Measurements from ENCODE around the gene NDFIP1. TPM values are rescaled to one million over a fixed set of nuclear protein-coding genes. Genes with fewer than 3 reads are reported as not detected.
"Not testable (repeated sequence)": the region's sequence is repeated elsewhere in the genome, so short reads cannot be mapped to it uniquely, and the experiment has no call there.

Gene NDFIP1
- total RNA-seq, 1 donor from 2014 or later = 46.7 TPM

GRCh38 chr5:142183561-142183960, 75.0 kb downstream of the NDFIP1 start:
- no peak for DNase-seq (ENCODE audit: low spot score)
- ATAC-seq = no peak

DNA sequence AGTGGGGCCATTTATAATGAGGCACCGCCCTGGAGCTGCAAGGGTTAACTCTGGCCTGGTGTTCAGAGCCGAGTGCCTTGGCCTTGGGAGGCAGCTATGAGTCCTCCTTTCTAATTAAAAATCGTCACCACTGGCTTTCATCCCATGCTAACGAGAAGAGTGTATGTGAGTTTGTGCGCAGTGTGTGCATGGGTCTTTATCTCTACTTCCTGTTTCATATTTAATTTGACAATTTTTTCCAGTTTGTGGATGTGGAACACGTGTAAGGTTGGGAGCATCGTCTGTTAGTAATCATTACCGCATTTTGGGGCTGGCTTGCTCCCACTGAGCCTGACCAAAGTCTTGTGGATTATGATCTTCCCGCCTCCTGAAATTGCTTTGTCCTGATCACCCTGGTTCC, 76.4 kb downstream of the NDFIP1 start:
- DNase-seq (ENCODE audit: low spot score) (no peak), ATAC-seq (peak; percentile 17)

- no peak for ATAC-seq
- DNase-seq (ENCODE audit: low spot score) = no peak
Observed at GRCh38 chr5:142186514-142186856, 77.9 kb downstream of the NDFIP1 start.

- ATAC-seq (peak; percentile 58), DNase-seq (ENCODE audit: low spot score) (no peak)
Observed at GRCh38 chr5:142186857-142187594, 78.4 kb downstream of the NDFIP1 start.

DNA sequence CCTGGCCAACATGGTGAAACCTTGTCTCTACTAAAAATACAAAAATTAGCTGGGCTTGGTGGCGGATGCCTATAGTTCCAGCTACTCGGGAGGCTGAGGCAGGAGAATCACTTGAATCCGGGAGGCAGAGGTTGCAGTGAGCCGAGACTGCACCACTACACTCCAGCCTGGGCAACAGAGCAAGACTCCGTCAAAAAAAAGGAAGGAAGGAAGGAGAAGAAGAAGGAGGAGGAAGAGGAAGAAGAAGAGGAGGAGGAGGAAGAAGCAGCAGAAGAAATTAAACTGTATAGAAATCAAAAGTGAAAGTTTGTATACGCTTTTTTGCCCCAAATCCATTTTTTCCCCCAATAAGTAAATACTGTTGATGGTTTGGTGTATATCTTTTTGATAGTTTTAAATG, 80.1 kb downstream of the NDFIP1 start:
- DNase-seq (ENCODE audit: low spot score); ATAC-seq: not testable (repeated sequence)

GRCh38 chr5:142189813-142190212, 81.2 kb downstream of the NDFIP1 start:
- ATAC-seq (no peak), DNase-seq (ENCODE audit: low spot score) (no peak)

GRCh38 chr5:142191776-142192175, 83.2 kb downstream of the NDFIP1 start:
- no peak for DNase-seq (ENCODE audit: low spot score)
- ATAC-seq = no peak

GRCh38 chr5:142192286-142193113, 83.9 kb downstream of the NDFIP1 start:
- DNase-seq (ENCODE audit: low spot score) = no peak
- ATAC-seq = no peak

GRCh38 chr5:142193114-142193428, 84.5 kb downstream of the NDFIP1 start:
- DNase-seq (ENCODE audit: low spot score) (no peak), ATAC-seq (no peak)

- DNase-seq (ENCODE audit: low spot score) (no peak), ATAC-seq (no peak)
Observed at GRCh38 chr5:142197098-142197497, 88.5 kb downstream of the NDFIP1 start.

DNA sequence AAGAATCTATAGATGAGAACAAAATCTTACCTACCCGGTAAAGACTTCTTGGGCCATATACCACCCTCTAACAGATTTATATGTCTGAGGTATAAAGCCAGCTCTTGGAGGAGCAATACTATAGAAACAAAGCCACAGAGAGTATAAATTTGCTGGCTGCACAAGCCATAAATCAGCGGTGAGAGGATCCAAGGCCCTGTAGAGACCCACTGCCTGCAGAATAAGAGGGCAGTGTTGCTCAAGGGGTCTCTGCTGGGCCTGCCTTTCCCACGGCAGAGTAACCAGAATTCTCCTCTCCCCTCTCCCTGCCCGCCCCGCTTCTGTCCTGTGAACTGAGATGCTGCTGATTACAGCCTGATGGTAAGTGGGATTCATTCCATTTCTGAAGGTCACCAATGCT, 89.2 kb downstream of the NDFIP1 start:
- ATAC-seq (no peak), DNase-seq (ENCODE audit: low spot score) (no peak)

DNA sequence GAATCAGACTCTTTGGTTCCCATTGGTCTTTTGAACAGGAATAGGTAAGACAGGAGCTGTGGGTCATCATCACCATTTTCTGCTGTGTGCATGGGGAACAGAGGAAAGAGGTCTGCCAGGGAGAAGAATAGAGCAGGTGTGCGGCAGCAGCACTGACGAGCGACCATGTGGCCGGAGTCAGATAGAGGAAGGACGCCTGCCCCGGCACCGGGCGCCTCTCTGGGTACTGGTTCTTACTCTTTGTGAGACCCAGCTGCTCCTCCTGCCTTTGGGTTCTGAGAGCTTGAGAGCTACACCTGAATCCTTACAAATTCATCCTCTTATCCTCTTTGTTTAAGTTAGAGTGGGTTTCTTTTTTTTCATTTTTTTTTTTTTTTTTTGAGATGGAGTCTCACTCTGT, 90.8 kb downstream of the NDFIP1 start:
- ATAC-seq (no peak), DNase-seq (ENCODE audit: low spot score) (no peak)

- ATAC-seq (no peak), DNase-seq (ENCODE audit: low spot score) (no peak)
Observed at GRCh38 chr5:142200387-142200786, 91.8 kb downstream of the NDFIP1 start.

GRCh38 chr5:142201471-142201887, 92.9 kb downstream of the NDFIP1 start:
- no peak for ATAC-seq
- no peak for DNase-seq (ENCODE audit: low spot score)

DNA sequence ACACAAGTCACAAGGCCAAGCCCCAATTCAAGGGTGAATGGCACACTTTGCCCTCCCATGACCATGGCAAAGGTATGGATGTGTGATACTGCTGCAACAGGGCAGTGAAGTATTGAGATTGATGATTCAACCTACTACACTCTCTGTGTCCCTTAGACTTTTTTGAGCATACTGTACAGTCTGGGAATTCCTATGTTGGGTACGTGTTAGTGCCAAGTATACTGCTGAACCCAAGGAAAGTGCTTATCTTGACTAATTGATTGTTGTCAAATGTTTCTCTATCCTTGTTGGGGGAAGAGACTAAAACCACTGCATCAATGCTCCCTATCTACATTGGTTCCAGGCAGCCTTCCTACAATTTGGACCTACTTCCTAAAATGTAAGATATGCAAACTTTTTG, 93.7 kb downstream of the NDFIP1 start:
- ATAC-seq = no peak
- DNase-seq (ENCODE audit: low spot score) = no peak

Other genes starting within 250 kb of the NDFIP1 start
- gene PCDH1, start 230.4 kb upstream of the NDFIP1 start, total RNA-seq = 33.2 TPM
- gene DELE1, start 184.9 kb upstream of the NDFIP1 start, total RNA-seq = 37.8 TPM
- gene PCDH12, start 150.6 kb upstream of the NDFIP1 start, total RNA-seq = 3.0 TPM
- gene RNF14, start 139.7 kb upstream of the NDFIP1 start, total RNA-seq = 38.9 TPM
- 8.8 TPM for gene GNPDA1, start 95.8 kb upstream of the NDFIP1 start, total RNA-seq
- 6.9 TPM for gene SPRY4, start 216.2 kb downstream of the NDFIP1 start, total RNA-seq